CD8-positive, alpha-beta memory T cell (primary cell): Measurements from ENCODE around the gene PDZD2. TPM values are rescaled to one million over a fixed set of nuclear protein-coding genes. Genes with fewer than 3 reads are reported as not detected.
A peak's percentile ranks its signal among the peaks of the same experiment; 100 is the strongest.
"Not testable (repeated sequence)": the region's sequence is repeated elsewhere in the genome, so short reads cannot be mapped to it uniquely, and the experiment has no call there.

ENCODE experiments used
- CTCF ChIA-PET: fragments of 350-600 bp; sonication (Branson Sonifier 250); formaldehyde crosslinking; loops from one replicate; lab custom pipeline; 2021; ENCODE audit warnings: antibody characterized with exemption; lab: Charles Lee
- POLR2A ChIA-PET: fragments of 350-600 bp; sonication (Branson Sonifier 250); formaldehyde crosslinking; loops from one replicate; lab custom pipeline; 2021; ENCODE audit warnings: antibody characterized with exemption; lab: Charles Lee
- DNase-seq, 5 donors: peaks; one replicate each; pipeline versions ENCODE4 v3.0.0 to v3.0.0-alpha.2; 2020 to 2022; ENCODE audit warnings: mixed read lengths in 1 of 5
- H3K27ac ChIP-seq: one replicate; pipeline ENCODE4 v1.7.0; 2013; ENCODE audit warnings: low read depth, mild to moderate bottlenecking, low read length, moderate library complexity
- H3K27me3 ChIP-seq: 2 replicates; pipeline ENCODE4 v1.7.0; 2013; ENCODE audit warnings: low read length, mild to moderate bottlenecking; ENCODE audit not compliant: insufficient read depth, poor library complexity, severe bottlenecking
- H3K36me3 ChIP-seq: 2 replicates; pipeline ENCODE4 v1.7.0; 2013; ENCODE audit warnings: mild to moderate bottlenecking, low read length, moderate library complexity; ENCODE audit not compliant: insufficient read depth
- H3K4me1 ChIP-seq: 2 replicates; pipeline ENCODE4 v1.7.0; 2013; ENCODE audit warnings: mild to moderate bottlenecking, low read length, moderate library complexity; ENCODE audit not compliant: insufficient read depth
- H3K4me3 ChIP-seq: 2 replicates; pipeline ENCODE4 v1.7.0; 2013; ENCODE audit warnings: mild to moderate bottlenecking, low read length
- H3K9me3 ChIP-seq: 2 replicates; pipeline ENCODE4 v1.7.0; 2013; ENCODE audit warnings: mild to moderate bottlenecking, low read length
- H3K27ac Mint-ChIP-seq, 8 donors: one replicate each; pipeline ENCODE4 v1.8.0; 2020 to 2021; ENCODE audit warnings: mixed read lengths in 8 of 8, mild to moderate bottlenecking in 6 of 8, inconsistent platforms in 3 of 8, moderate library complexity in 3 of 8
- H3K27me3 Mint-ChIP-seq, 2 donors: one replicate each; pipeline ENCODE4 v1.8.0; 2020 to 2021; ENCODE audit warnings: mixed read lengths in 2 of 2, mild to moderate bottlenecking in 1 of 2, moderate library complexity in 1 of 2
- H3K36me3 Mint-ChIP-seq, 3 donors: one replicate each; pipeline ENCODE4 v1.8.0; 2020 to 2021; ENCODE audit warnings: mixed read lengths in 3 of 3, inconsistent platforms in 1 of 3, mild to moderate bottlenecking in 1 of 3
- H3K4me1 Mint-ChIP-seq, 3 donors: one replicate each; pipeline ENCODE4 v1.8.0; 2020 to 2021; ENCODE audit warnings: mixed read lengths in 3 of 3, inconsistent platforms in 1 of 3, mild to moderate bottlenecking in 1 of 3
- H3K4me3 Mint-ChIP-seq, 7 donors: one replicate each; pipeline ENCODE4 v1.8.0; 2020 to 2021; ENCODE audit warnings: mixed read lengths in 7 of 7, mild to moderate bottlenecking in 6 of 7, moderate library complexity in 4 of 7, inconsistent platforms in 2 of 7
- H3K9me3 Mint-ChIP-seq, 5 donors: one replicate each; pipeline ENCODE4 v1.8.0; 2020 to 2022; ENCODE audit warnings: mixed read lengths in 5 of 5, mild to moderate bottlenecking in 3 of 5, moderate library complexity in 2 of 5, inconsistent platforms in 1 of 5
- polyA plus RNA-seq: library from polyadenylated mRNA; unstranded; fragments of 300-500 nt; fragmentation: Illumina TruSeq; gene quantifications from one replicate; pipeline ENCODE4 v1.2.3, GENCODE V29; 2021
- total RNA-seq, 2 experiments: library from RNA; stranded (reverse); gene quantifications; one replicate each; pipeline ENCODE4 v1.2.3, GENCODE V29; 2021

Gene PDZD2
- total and polyA plus RNA-seq, 3 experiments from 2014 or later, result 0.15 to 0.40 (median 0.27) TPM

GRCh38 chr5:31680528-31680927, 41.6 kb downstream of the PDZD2 start:
- ChIA-PET CTCF (no interaction called here), POLR2A (no interaction called here)
- Histone ChIP-seq H3K4me3 (no peak overlapping the region), H3K9me3 (no peaks in the 10 kb centered on the region), H3K27ac (no peak overlapping the region), H3K36me3 (no peaks in the 10 kb centered on the region), H3K4me1 (no peaks in the 10 kb centered on the region), H3K27me3 (no peaks in the 10 kb centered on the region)
- no peak for DNase-seq
- H3K27me3 Mint-ChIP-seq, result no peaks in the 10 kb centered on the region
- H3K36me3 Mint-ChIP-seq, result no peaks in the 10 kb centered on the region
- no peak overlapping the region for H3K4me3 Mint-ChIP-seq
- no peaks in the 10 kb centered on the region for H3K4me1 Mint-ChIP-seq
- peaks cover 0 to 1% (median 0%) of the 10 kb centered on the region in 5 donors for H3K9me3 Mint-ChIP-seq
- H3K27ac Mint-ChIP-seq, result no peak overlapping the region

GRCh38 chr5:31682025-31682424, 43.1 kb downstream of the PDZD2 start:
- Mint-ChIP-seq H3K4me1 (no peaks in the 10 kb centered on the region), H3K27ac (no peak overlapping the region)
- CTCF ChIA-PET, result no interaction called here

DNA sequence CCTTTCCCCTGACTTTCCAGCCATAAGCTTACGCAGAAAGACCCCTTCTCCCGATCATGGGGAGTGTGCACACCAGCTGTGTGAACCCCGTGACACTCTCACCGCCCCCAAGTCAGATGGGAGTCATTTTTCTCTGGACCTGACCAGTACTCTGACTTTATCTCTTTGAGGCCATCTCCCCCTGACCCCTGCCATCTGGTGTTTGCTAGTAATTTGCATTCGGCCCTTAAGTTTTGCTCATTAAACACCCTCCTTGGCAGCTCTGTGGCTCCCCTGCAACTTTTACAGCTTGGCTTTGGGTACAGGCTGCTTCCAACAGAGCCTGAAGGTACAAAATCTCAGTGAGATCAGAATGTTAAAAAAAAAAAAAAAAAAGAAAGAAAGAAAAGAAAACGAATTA, 43.9 kb downstream of the PDZD2 start:
- ChIA-PET CTCF (no interaction called here), POLR2A (no interaction called here)
- Histone ChIP-seq H3K27ac (no peak overlapping the region), H3K36me3 (no peaks in the 10 kb centered on the region), H3K4me3 (no peak overlapping the region), H3K9me3 (no peaks in the 10 kb centered on the region), H3K4me1 (no peaks in the 10 kb centered on the region), H3K27me3 (no peaks in the 10 kb centered on the region)
- Mint-ChIP-seq H3K27ac (no peak overlapping the region), H3K9me3 (no peaks in the 10 kb centered on the region), H3K4me1 (no peaks in the 10 kb centered on the region), H3K36me3 (no peaks in the 10 kb centered on the region), H3K4me3 (no peak overlapping the region), H3K27me3 (peaks cover 0 to 2% of the 10 kb centered on the region in 2 donors)
- no peak for DNase-seq

More at GRCh38 chr5:31682025-31682424, 43.1 kb downstream of the PDZD2 start:
- DNase-seq, result no peak
- Mint-ChIP-seq H3K36me3 (no peaks in the 10 kb centered on the region), H3K27me3 (peaks cover 0 to 2% of the 10 kb centered on the region in 2 donors), H3K9me3 (no peaks in the 10 kb centered on the region), H3K4me3 (no peak overlapping the region)
- Histone ChIP-seq H3K36me3 (no peaks in the 10 kb centered on the region), H3K4me1 (no peaks in the 10 kb centered on the region), H3K4me3 (no peak overlapping the region), H3K27ac (no peak overlapping the region), H3K9me3 (no peaks in the 10 kb centered on the region), H3K27me3 (no peaks in the 10 kb centered on the region)
- POLR2A ChIA-PET, result interaction anchor here (0.5 kb wide), 1 partner anchor 347 kb away, joined by 4 read pairs; no protein-coding TSS in a partner anchor

- ChIA-PET POLR2A (no interaction called here), CTCF (no interaction called here)
- Mint-ChIP-seq H3K27ac (peak overlapping the region in 1 of 8 donors; percentile 34), H3K4me3 (no peak overlapping the region), H3K27me3 (peaks cover 2 to 4% of the 10 kb centered on the region in 2 donors), H3K9me3 (no peaks in the 10 kb centered on the region), H3K36me3 (no peaks in the 10 kb centered on the region), H3K4me1 (no peaks in the 10 kb centered on the region)
- H3K4me3 ChIP-seq, result no peak overlapping the region
- DNase-seq, result no peak
- H3K4me1 ChIP-seq, result no peaks in the 10 kb centered on the region
- no peak overlapping the region for H3K27ac ChIP-seq
- no peaks in the 10 kb centered on the region for H3K27me3 ChIP-seq
- no peaks in the 10 kb centered on the region for H3K9me3 ChIP-seq
- no peaks in the 10 kb centered on the region for H3K36me3 ChIP-seq
Measured at GRCh38 chr5:31688515-31689092, 49.7 kb downstream of the PDZD2 start.

- H3K9me3 Mint-ChIP-seq, H3K9me3 ChIP-seq, DNase-seq, H3K27ac ChIP-seq, H3K4me3 Mint-ChIP-seq, H3K36me3 Mint-ChIP-seq, H3K27me3 Mint-ChIP-seq, H3K4me1 Mint-ChIP-seq, H3K36me3 ChIP-seq, H3K4me1 ChIP-seq, POLR2A ChIA-PET, H3K27ac Mint-ChIP-seq, CTCF ChIA-PET, H3K27me3 ChIP-seq, H3K4me3 ChIP-seq: not testable (repeated sequence)
Measured at GRCh38 chr5:31691408-31691807, 52.5 kb downstream of the PDZD2 start.

DNA sequence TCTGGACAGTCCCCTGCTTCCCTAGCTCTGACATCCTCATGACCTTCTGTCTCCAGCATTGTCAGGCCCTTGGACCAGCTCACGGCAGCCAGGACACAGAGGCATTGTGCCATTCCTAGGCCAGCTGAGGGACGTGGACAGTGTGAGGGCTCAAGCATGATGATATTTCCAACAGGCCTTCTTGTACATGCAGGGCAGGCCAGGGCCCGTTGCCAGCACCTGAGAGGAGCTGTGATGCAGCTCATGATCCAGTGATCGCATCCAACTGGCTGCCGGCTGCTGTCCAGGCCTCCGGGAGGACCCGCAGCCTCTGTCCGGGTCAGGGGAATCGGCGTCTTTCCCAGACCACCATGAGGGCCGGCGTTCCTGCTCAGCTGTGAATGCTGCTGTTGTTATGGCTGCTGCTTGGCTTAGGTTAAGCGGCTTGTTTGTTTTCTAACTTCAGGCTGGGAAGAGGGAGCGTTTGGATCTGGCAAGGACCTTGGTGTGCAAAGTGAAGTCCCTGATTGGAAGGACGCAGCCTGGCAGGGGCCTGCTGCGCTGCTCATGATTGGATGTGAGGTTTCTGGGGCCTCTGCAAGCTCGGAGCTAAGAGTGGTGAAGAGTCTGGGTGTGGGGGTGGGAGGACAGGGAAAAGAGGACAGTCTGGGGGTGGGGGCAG, 53.8 kb downstream of the PDZD2 start:
- no peak overlapping the region for H3K4me3 Mint-ChIP-seq
- Histone ChIP-seq H3K27ac (no peak overlapping the region), H3K9me3 (no peaks in the 10 kb centered on the region), H3K4me3 (no peak overlapping the region), H3K4me1 (no peaks in the 10 kb centered on the region), H3K36me3 (no peaks in the 10 kb centered on the region), H3K27me3 (no peaks in the 10 kb centered on the region)
- H3K36me3 Mint-ChIP-seq, result no peaks in the 10 kb centered on the region
- DNase-seq, result no peak
- H3K27ac Mint-ChIP-seq, result no peak overlapping the region
- no peaks in the 10 kb centered on the region for H3K4me1 Mint-ChIP-seq
- CTCF ChIA-PET, result no interaction called here
- POLR2A ChIA-PET, result no interaction called here
- H3K9me3 Mint-ChIP-seq, result no peaks in the 10 kb centered on the region
- H3K27me3 Mint-ChIP-seq, result peaks cover 3 to 4% of the 10 kb centered on the region in 2 donors

DNA sequence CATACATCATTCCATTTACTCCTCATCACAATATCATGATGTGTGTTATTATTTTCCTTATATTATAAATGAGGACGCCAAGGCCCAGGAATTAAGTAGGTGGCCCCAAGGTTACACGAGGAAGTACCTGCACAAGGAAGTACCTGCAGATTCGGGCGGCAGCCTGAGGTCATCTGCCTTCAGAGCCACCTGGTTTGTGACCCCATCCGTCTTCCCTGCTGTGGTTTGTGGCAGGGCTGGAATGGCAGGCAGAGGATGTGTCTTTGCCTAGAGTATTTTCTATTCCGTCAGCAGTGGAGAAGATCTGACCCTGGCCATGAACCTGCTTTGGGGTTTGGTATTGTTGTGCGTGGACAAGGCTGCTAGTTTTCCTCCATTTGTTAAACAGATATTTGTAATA, 59.7 kb downstream of the PDZD2 start:
- no peaks in the 10 kb centered on the region for H3K4me1 ChIP-seq

GRCh38 chr5:31701642-31702299, 62.8 kb downstream of the PDZD2 start:
- no peak overlapping the region for H3K27ac ChIP-seq
- H3K4me1 ChIP-seq, result no peaks in the 10 kb centered on the region
- Mint-ChIP-seq H3K36me3 (no peaks in the 10 kb centered on the region), H3K27me3 (peaks cover 2 to 14% of the 10 kb centered on the region in 2 donors), H3K4me1 (no peaks in the 10 kb centered on the region), H3K27ac (peak overlapping the region in 1 of 8 donors; percentile 59), H3K4me3 (no peak overlapping the region), H3K9me3 (no peaks in the 10 kb centered on the region)
- H3K4me3 ChIP-seq, result no peak overlapping the region
- DNase-seq, result no peak
- no peaks in the 10 kb centered on the region for H3K36me3 ChIP-seq
- no peaks in the 10 kb centered on the region for H3K27me3 ChIP-seq
- POLR2A ChIA-PET, result no interaction called here
- no peaks in the 10 kb centered on the region for H3K9me3 ChIP-seq
- CTCF ChIA-PET, result interaction anchor here (1.3 kb wide), 1 partner anchor 30 kb away, joined by 3 read pairs; no protein-coding TSS in a partner anchor

More for the DNA sequence above, 59.7 kb downstream of the PDZD2 start:
- Histone ChIP-seq H3K4me3 (no peak overlapping the region), H3K9me3 (no peaks in the 10 kb centered on the region), H3K27ac (no peak overlapping the region), H3K36me3 (no peaks in the 10 kb centered on the region), H3K27me3 (no peaks in the 10 kb centered on the region)
- peaks cover 3 to 11% of the 10 kb centered on the region in 2 donors for H3K27me3 Mint-ChIP-seq
- H3K4me3 Mint-ChIP-seq, result no peak overlapping the region
- DNase-seq, result no peak
- H3K4me1 Mint-ChIP-seq, result no peaks in the 10 kb centered on the region
- H3K27ac Mint-ChIP-seq, result no peak overlapping the region
- no peaks in the 10 kb centered on the region for H3K36me3 Mint-ChIP-seq
- ChIA-PET POLR2A (no interaction called here), CTCF (no interaction called here)
- H3K9me3 Mint-ChIP-seq, result no peaks in the 10 kb centered on the region
